ENCODE data around the gene PARP3.
A peak's percentile ranks its signal among the peaks of the same experiment; 100 is the strongest.
"Not testable (repeated sequence)": the region's sequence is repeated elsewhere in the genome, so short reads cannot be mapped to it uniquely, and the experiment has no call there.

The PARP3 gene

DNA sequence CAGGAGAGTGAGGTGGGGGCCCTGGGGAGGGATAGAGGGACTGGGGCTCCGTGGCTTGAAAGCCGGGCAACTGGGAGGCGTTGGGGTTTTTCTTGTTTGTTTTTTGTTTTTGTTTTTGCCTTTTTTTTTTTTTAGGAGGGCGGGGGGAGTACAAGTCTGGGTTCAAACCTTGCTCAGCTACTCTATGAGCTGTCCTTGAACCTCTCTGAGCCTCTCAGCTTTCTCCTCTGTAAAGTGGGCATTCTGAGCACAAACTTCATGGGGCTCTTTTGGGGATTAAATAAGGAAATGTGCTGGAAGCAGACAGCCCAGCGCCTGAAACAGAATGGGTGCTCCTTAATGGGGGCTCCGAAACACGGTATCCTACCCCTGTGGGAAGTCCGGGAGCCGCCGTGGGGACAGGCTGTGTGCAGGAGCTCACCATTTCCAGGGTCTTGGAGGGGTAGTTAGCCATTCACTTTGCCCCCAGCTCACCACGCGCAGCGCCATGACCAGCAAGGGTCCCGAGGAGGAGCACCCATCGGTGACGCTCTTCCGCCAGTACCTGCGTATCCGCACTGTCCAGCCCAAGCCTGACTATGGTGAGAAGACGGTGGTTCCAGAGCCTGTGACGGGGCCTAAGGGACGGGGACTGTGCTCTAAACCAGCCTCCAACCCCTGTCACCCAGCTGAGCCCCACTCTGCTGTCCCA, 41.6 kb downstream of the PARP3 start:
- no peaks in the 10 kb centered on the region for H3K27me3 ChIP-seq (ENCODE audit: insufficient read depth, low read length)
- no peaks in the 10 kb centered on the region for H3K9me3 ChIP-seq (ENCODE audit: low read length)
- H3K4me1 ChIP-seq (ENCODE audit: insufficient read depth, low read length): peaks cover 10% of the 10 kb centered on the region
- H3K36me3 ChIP-seq (ENCODE audit: insufficient read depth, low read length): peaks cover 5% of the 10 kb centered on the region
- peak overlapping the region; percentile 54 for H2AFZ ChIP-seq (ENCODE audit: low read depth, low read length)
- H3K4me3 ChIP-seq (ENCODE audit: low read length): peak overlapping the region; percentile 40

GRCh38 chr3:51984269-51984647, 42.1 kb downstream of the PARP3 start:
- H3K4me3 ChIP-seq (ENCODE audit: low read length): no peak overlapping the region
- no peaks in the 10 kb centered on the region for H3K9me3 ChIP-seq (ENCODE audit: low read length)
- H3K27me3 ChIP-seq (ENCODE audit: insufficient read depth, low read length): no peaks in the 10 kb centered on the region
- peaks cover 10% of the 10 kb centered on the region for H3K4me1 ChIP-seq (ENCODE audit: insufficient read depth, low read length)
- H2AFZ ChIP-seq (ENCODE audit: low read depth, low read length): no peak overlapping the region
- H3K36me3 ChIP-seq (ENCODE audit: insufficient read depth, low read length): peaks cover 5% of the 10 kb centered on the region

- H2AFZ ChIP-seq (ENCODE audit: low read depth, low read length): no peak overlapping the region
- no peak overlapping the region for H3K4me3 ChIP-seq (ENCODE audit: low read length)
- H3K9me3 ChIP-seq (ENCODE audit: low read length): no peaks in the 10 kb centered on the region
- peaks cover 5% of the 10 kb centered on the region for H3K36me3 ChIP-seq (ENCODE audit: insufficient read depth, low read length)
- H3K27me3 ChIP-seq (ENCODE audit: insufficient read depth, low read length): no peaks in the 10 kb centered on the region
- peaks cover 10% of the 10 kb centered on the region for H3K4me1 ChIP-seq (ENCODE audit: insufficient read depth, low read length)
Measured at GRCh38 chr3:51985063-51985462, 42.9 kb downstream of the PARP3 start.

GRCh38 chr3:51986010-51986947, 44.1 kb downstream of the PARP3 start:
- Histone ChIP-seq H3K27me3 (ENCODE audit: insufficient read depth, low read length) (no peaks in the 10 kb centered on the region), H3K9me3 (ENCODE audit: low read length) (no peaks in the 10 kb centered on the region), H3K4me3 (ENCODE audit: low read length) (no peak overlapping the region), H2AFZ (ENCODE audit: low read depth, low read length) (no peak overlapping the region), H3K4me1 (ENCODE audit: insufficient read depth, low read length) (peaks cover 10% of the 10 kb centered on the region), H3K36me3 (ENCODE audit: insufficient read depth, low read length) (peaks cover under 1% of the 10 kb centered on the region)

GRCh38 chr3:51987568-51987967, 45.4 kb downstream of the PARP3 start:
- Histone ChIP-seq H3K36me3 (ENCODE audit: insufficient read depth, low read length) (peaks cover 12% of the 10 kb centered on the region), H3K9me3 (ENCODE audit: low read length) (no peaks in the 10 kb centered on the region), H3K4me3 (ENCODE audit: low read length) (no peak overlapping the region), H2AFZ (ENCODE audit: low read depth, low read length) (no peak overlapping the region), H3K4me1 (ENCODE audit: insufficient read depth, low read length) (peaks cover 7% of the 10 kb centered on the region), H3K27me3 (ENCODE audit: insufficient read depth, low read length) (no peaks in the 10 kb centered on the region)

DNA sequence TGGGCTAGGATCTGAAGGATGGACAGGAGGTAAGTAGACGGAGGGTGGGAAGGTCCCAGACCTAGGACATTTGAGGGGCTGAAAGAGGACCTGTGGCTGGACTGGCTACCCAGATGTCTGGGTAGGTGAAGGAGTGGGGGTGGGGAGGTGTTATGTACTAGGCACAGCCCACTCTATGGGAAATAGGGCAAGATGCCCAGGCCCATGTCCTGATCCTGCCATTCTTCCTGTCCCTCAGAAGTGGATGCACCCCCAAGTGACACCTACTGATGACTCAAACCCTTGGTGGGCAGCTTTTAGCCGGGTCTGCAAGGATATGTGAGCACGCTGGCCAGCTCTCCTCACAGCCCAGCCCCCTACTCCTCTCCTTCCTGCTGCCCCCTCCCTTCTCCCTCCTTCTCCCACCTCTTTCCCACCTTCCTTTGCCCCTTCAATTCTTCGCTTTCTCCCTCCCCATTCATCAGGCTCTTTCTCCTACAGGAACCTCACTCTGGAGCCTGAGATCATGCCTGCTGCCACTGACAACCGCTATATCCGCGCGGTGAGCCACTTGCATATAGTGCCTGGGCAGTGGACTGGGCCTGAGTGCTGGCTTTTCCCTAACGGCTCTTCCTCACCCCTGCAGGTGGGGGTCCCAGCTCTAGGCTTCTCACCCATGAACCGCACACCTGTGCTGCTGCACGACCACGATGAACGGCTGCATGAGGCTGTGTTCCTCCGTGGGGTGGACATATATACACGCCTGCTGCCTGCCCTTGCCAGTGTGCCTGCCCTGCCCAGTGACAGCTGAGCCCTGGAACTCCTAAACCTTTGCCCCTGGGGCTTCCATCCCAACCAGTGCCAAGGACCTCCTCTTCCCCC, 46.4 kb downstream of the PARP3 start:
- H3K9me3 ChIP-seq (ENCODE audit: low read length): no peaks in the 10 kb centered on the region
- no peaks in the 10 kb centered on the region for H3K27me3 ChIP-seq (ENCODE audit: insufficient read depth, low read length)
- peaks cover 5% of the 10 kb centered on the region for H3K4me1 ChIP-seq (ENCODE audit: insufficient read depth, low read length)
- no peak overlapping the region for H3K4me3 ChIP-seq (ENCODE audit: low read length)
- no peak overlapping the region for H2AFZ ChIP-seq (ENCODE audit: low read depth, low read length)
- peaks cover 19% of the 10 kb centered on the region for H3K36me3 ChIP-seq (ENCODE audit: insufficient read depth, low read length)

- H3K27me3 ChIP-seq (ENCODE audit: insufficient read depth, low read length); H3K9me3 ChIP-seq (ENCODE audit: low read length); H3K4me3 ChIP-seq (ENCODE audit: low read length); H2AFZ ChIP-seq (ENCODE audit: low read depth, low read length): not testable (repeated sequence)
- peaks cover 14% of the 10 kb centered on the region for H3K4me1 ChIP-seq (ENCODE audit: insufficient read depth, low read length)
- H3K36me3 ChIP-seq (ENCODE audit: insufficient read depth, low read length): peaks cover 32% of the 10 kb centered on the region
Measured at GRCh38 chr3:51990501-51990971, 48.4 kb downstream of the PARP3 start.

GRCh38 chr3:51992017-51992682, 50.0 kb downstream of the PARP3 start:
- Histone ChIP-seq H3K36me3 (ENCODE audit: insufficient read depth, low read length) (peaks cover 32% of the 10 kb centered on the region), H3K4me3 (ENCODE audit: low read length) (no peak overlapping the region), H3K9me3 (ENCODE audit: low read length) (no peaks in the 10 kb centered on the region), H3K4me1 (ENCODE audit: insufficient read depth, low read length) (peaks cover 14% of the 10 kb centered on the region), H3K27me3 (ENCODE audit: insufficient read depth, low read length) (no peaks in the 10 kb centered on the region), H2AFZ (ENCODE audit: low read depth, low read length) (no peak overlapping the region)

GRCh38 chr3:51993657-51994056, 51.5 kb downstream of the PARP3 start:
- not testable (repeated sequence) for H3K4me3 ChIP-seq (ENCODE audit: low read length); H3K27me3 ChIP-seq (ENCODE audit: insufficient read depth, low read length); H3K9me3 ChIP-seq (ENCODE audit: low read length); H2AFZ ChIP-seq (ENCODE audit: low read depth, low read length)
- Histone ChIP-seq H3K36me3 (ENCODE audit: insufficient read depth, low read length) (peaks cover 32% of the 10 kb centered on the region), H3K4me1 (ENCODE audit: insufficient read depth, low read length) (peaks cover 14% of the 10 kb centered on the region)

DNA sequence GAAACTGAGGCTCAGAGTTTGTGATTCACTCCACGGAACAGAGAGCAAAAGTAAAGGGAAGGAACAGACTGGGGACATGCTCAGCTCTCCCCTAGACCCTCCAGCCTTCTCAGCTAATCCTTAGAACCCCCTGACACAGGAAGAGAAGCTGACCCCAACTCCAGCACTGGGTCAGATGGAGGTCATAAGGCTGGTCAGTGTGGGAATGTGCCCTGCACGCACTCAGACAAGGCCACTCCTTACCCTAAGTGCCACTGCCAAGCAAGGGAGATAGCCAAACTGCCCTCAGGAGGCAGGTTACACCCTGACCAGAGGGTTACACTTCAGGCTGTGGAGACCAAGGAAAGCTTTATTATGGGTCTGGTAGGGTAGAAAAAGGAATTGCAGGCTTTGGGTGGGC, 52.4 kb downstream of the PARP3 start:
- no peaks in the 10 kb centered on the region for H3K27me3 ChIP-seq (ENCODE audit: insufficient read depth, low read length)
- H3K36me3 ChIP-seq (ENCODE audit: insufficient read depth, low read length): peaks cover 32% of the 10 kb centered on the region
- peak overlapping the region; percentile 90 for H3K4me3 ChIP-seq (ENCODE audit: low read length)
- H3K4me1 ChIP-seq (ENCODE audit: insufficient read depth, low read length): peaks cover 14% of the 10 kb centered on the region
- H2AFZ ChIP-seq (ENCODE audit: low read depth, low read length): no peak overlapping the region
- no peaks in the 10 kb centered on the region for H3K9me3 ChIP-seq (ENCODE audit: low read length)

DNA sequence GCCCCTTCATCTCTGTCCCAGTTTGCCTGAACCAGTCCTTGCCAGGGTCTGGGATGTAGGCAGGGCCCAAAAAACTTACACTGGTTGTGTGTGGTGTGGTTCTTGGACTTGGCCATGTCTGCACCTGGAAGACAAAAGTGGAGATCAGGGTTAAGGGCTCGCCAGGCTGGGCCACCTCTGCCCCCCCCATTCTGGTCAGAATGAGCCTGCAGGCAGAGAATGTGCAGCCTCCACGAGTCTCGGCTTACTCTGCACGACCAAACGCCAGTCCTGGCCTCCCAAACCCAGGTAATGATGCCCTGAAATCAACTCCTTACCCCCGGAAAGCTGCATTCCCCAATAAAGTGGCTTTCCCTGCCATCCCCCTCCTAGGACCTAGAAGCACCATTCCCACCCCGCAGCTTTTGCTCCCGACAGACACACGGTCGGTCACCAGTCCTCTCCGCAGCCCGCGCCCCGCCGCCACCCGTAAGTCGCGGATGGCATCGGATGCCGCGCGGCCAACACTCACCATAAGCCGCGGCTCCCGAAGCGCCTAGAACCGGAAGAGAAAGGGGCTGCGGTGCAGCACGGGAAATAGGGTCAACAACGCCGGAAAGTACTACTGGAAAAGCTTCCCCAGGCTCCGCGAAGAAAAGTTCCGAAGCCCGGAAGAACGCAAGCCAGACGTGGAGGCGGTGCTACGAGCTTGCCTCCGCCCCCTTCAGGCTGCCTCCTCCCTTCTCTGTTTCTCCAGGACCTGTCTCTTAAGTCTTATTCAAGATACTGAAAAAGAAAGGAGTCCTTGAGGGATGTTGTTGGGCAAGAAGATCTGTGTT, 53.4 kb downstream of the PARP3 start, which contains the start of gene RPL29:
RPL29 (minus strand) TSS at position 550 of the 818 bp plus-strand sequence; CDS start at position 116, 434 bp downstream.
- Histone ChIP-seq H3K4me1 (ENCODE audit: insufficient read depth, low read length) (peaks cover 14% of the 10 kb centered on the region), H3K4me3 (ENCODE audit: low read length) (peak within 1 kb of the TSS; percentile 90), H2AFZ (ENCODE audit: low read depth, low read length) (peak within 1 kb of the TSS; percentile 48), H3K9me3 (ENCODE audit: low read length) (no peaks in the 10 kb centered on the region), H3K27me3 (ENCODE audit: insufficient read depth, low read length) (no peaks in the 10 kb centered on the region), H3K36me3 (ENCODE audit: insufficient read depth, low read length) (peaks cover 32% of the 10 kb centered on the region)

GRCh38 chr3:51997172-51997571, 55.0 kb downstream of the PARP3 start:
- Histone ChIP-seq H3K36me3 (ENCODE audit: insufficient read depth, low read length) (peaks cover 24% of the 10 kb centered on the region), H3K4me3 (ENCODE audit: low read length) (no peak overlapping the region), H3K4me1 (ENCODE audit: insufficient read depth, low read length) (peaks cover 20% of the 10 kb centered on the region), H3K27me3 (ENCODE audit: insufficient read depth, low read length) (no peaks in the 10 kb centered on the region), H2AFZ (ENCODE audit: low read depth, low read length) (no peak overlapping the region), H3K9me3 (ENCODE audit: low read length) (no peaks in the 10 kb centered on the region)

Measured in neuron (in vitro differentiated cells).